ENCODE results near the gene GARNL3.
A peak's percentile ranks its signal among the peaks of the same experiment; 100 is the strongest.

GARNL3 gene

GRCh38 chr9:127356906-127357305, 92.3 kb downstream of the GARNL3 start:
- TF ChIP-seq, protein P1, sequence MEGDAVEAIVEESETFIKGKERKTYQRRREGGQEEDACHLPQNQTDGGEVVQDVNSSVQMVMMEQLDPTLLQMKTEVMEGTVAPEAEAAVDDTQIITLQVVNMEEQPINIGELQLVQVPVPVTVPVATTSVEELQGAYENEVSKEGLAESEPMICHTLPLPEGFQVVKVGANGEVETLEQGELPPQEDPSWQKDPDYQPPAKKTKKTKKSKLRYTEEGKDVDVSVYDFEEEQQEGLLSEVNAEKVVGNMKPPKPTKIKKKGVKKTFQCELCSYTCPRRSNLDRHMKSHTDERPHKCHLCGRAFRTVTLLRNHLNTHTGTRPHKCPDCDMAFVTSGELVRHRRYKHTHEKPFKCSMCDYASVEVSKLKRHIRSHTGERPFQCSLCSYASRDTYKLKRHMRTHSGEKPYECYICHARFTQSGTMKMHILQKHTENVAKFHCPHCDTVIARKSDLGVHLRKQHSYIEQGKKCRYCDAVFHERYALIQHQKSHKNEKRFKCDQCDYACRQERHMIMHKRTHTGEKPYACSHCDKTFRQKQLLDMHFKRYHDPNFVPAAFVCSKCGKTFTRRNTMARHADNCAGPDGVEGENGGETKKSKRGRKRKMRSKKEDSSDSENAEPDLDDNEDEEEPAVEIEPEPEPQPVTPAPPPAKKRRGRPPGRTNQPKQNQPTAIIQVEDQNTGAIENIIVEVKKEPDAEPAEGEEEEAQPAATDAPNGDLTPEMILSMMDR (IDR thresholded peaks at IDR 0.05; ENCODE audit: insufficient read depth, low read depth, low read length, missing control alignments), result no peak
- no peak overlapping the region for H3K4me3 ChIP-seq (ENCODE audit: low read depth, low read length)
- no peak for DNase-seq (ENCODE audit: low read depth)

GRCh38 chr9:127358023-127358535, 93.5 kb downstream of the GARNL3 start:
- TF ChIP-seq, protein P1 (IDR thresholded peaks at IDR 0.05; ENCODE audit: insufficient read depth, low read depth, low read length, missing control alignments), result no peak
- no peak for DNase-seq (ENCODE audit: low read depth)
- H3K4me3 ChIP-seq (ENCODE audit: low read depth, low read length), result no peak overlapping the region

GRCh38 chr9:127358770-127359169, 94.2 kb downstream of the GARNL3 start:
- TF ChIP-seq, protein P1 (IDR thresholded peaks at IDR 0.05; ENCODE audit: insufficient read depth, low read depth, low read length, missing control alignments), result no peak
- DNase-seq (ENCODE audit: low read depth), result no peak
- no peak overlapping the region for H3K4me3 ChIP-seq (ENCODE audit: low read depth, low read length)

GRCh38 chr9:127360250-127360649, 95.7 kb downstream of the GARNL3 start:
- DNase-seq (ENCODE audit: low read depth), result no peak
- TF ChIP-seq, protein P1 (IDR thresholded peaks at IDR 0.05; ENCODE audit: insufficient read depth, low read depth, low read length, missing control alignments), result no peak
- H3K4me3 ChIP-seq (ENCODE audit: low read depth, low read length), result no peak overlapping the region

DNA sequence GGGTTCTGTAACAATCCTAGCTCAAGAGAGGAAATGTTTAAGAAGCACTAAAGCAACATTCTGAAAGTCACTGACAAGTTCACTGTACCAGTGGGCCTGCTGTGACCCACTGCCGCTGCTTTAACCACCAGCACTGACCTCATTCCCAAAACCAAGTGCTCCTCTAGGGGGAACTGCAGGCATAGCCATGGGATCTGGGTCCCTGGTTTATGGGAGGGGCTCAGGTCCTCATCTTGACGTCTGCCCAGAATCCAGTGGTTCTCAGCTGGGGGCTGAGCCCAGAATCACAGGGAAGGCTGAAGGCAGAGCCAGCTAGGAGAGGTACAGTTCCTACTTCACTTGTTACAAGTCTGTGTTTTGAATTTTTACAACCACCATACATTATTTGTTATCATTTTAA, 96.3 kb downstream of the GARNL3 start:
- TF ChIP-seq, protein P1 (IDR thresholded peaks at IDR 0.05; ENCODE audit: insufficient read depth, low read depth, low read length, missing control alignments), result no peak
- DNase-seq (ENCODE audit: low read depth), result peak; percentile 11
- no peak overlapping the region for H3K4me3 ChIP-seq (ENCODE audit: low read depth, low read length)

GRCh38 chr9:127361561-127361960, 97.0 kb downstream of the GARNL3 start:
- TF ChIP-seq, protein P1 (IDR thresholded peaks at IDR 0.05; ENCODE audit: insufficient read depth, low read depth, low read length, missing control alignments), result no peak
- peak; percentile 42 for DNase-seq (ENCODE audit: low read depth)
- H3K4me3 ChIP-seq (ENCODE audit: low read depth, low read length), result no peak overlapping the region

- TF ChIP-seq, protein P1 (IDR thresholded peaks at IDR 0.05; ENCODE audit: insufficient read depth, low read depth, low read length, missing control alignments), result no peak
- no peak overlapping the region for H3K4me3 ChIP-seq (ENCODE audit: low read depth, low read length)
- no peak for DNase-seq (ENCODE audit: low read depth)
Observed at GRCh38 chr9:127362829-127363228, 98.3 kb downstream of the GARNL3 start.

Measured in GM12865 (cell line).